Activated CD4-positive, alpha-beta T cell treated with anti-CD3 and anti-CD28 coated beads, Interleukin-2, amount 50 U/mL, for 48 hours (primary cell): ENCODE results near the gene C1QTNF12.

Source experiments
- DNase-seq, 2 experiments: peaks; one replicate each; pipeline ENCODE4 v3.0.0-alpha.2; 2020

Gene C1QTNF12

DNA sequence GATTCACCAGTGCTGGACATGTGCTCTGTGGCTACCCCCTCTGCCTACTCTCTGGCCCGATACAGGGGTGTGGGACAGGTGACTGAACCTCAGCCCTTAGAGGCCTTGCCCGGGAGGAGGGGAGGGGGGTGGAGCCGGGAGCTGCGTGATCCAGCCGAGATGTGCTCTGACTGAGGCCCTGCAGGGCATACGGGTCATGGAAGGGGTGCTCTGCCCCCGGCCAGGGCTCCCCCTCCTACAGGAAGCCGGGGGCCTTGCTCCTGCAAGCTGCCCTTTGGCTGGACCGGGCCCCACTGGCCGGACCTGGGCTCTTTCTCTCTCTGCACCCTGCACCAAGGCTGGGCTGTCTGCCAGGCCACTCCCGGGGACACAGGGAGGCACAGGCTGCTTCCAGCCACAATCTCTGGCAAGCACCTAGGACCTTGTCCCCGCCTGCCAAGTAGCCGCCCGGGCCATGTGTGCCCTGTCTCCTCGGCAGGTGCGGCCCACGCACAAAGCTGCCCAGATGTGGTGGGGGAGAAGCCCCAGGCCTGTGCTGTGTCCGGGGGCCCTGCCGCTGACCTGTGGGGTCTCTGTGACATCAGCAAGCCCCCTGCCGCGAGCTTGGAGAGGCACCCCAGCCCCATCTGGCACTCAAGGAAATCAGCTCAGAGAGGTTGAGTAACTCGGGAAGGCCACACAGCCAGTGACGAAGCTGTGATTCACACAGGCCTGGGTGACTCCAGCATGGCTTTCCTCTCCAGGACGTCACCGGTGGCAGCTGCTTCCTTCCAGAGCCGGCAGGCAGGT, 35.2 kb upstream of the C1QTNF12 start:
- peak; percentile 21 to 32 for DNase-seq

DNA sequence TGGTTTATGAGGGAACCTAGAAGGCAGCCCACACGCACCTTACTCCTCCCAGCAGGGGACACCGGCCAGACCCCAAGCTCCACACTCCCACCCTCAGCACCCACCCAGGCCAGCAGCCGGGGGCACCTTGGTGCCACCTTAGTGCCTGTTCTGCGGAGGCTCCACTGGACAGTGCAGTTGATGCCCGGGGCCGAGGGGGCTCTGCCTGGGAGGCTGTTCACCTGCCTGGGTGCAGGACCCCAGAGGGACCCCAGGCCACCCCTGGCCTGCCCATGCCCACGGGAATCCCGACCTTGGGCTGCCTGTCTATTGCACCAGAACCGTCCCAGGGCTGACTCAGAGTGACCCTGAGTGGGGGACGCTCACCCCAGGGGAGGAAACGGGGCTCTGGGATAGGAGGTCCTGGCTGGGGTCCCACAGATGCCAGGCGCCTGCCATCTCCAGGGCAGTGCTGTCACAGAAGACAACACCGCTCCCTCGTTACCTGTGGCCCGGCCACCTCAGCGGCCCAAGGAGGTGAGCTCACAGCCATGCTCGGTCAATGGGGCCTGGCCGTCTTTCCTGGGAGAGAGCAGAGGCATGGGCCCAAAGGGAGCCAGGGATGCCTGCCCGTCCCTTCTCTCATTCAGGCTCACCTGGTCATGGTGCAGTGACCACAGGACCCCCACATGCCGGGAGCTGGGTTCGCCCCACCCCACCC, 34.4 kb upstream of the C1QTNF12 start:
- no peak for DNase-seq

DNA sequence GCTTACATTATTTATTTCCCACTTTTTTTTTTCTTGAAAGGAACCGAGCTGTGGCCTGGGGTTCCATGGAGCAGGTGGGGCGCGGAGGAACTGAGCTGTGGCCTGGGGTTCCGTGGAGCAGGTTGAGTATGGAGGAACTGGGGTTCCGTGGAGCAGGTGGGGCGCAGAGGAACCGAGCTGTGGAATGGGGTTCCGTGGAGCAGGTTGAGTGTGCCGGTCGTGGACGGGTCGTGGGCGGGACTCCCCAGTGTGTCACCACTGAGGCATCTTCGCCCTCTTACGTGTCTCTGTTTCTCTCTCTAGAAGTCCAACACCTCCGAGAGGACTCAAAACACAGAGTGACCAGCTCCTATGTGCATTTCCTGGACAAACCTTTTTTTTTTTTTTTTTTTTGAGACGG, 32.5 kb upstream of the C1QTNF12 start:
- no peak for DNase-seq

DNA sequence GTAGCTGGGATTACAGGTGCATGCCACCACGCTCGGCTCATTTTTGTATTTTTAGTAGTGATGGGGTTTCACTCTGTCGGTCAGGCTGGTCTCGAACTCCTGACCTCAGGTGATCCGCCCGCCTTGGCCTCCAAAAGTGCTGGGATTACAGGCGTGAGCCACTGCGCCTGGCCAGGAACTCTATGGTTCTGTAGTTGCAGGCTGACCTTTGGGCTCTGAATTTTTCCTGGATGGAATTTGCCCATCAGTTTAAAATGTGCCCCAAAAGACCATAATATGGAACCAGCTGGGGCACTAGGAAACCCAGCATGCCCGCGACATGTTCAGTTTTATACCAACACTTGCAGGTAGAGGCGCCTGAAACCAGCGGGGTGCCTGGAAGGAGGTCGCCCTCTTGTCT, 32.1 kb upstream of the C1QTNF12 start:
- DNase-seq = no peak

DNA sequence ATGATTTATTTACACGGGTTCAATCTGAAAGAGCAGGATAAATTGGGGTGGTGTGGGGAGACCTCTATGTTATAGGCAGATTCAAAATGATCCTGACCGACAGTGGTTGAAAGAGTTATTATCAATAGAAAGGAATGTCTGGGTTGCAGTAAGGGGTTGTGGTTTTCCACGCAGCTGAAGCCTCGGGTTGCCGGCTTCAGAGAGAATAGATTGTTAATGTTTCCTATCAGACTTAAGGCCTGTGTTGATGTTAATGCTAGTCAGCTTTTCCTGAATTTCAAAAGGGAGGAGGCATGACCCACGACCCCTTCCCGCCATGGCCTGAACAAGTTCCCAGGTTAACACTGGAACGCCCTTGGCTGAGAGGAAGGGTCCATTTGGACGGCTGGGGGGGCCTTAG, 29.3 kb upstream of the C1QTNF12 start:
- no peak for DNase-seq

DNA sequence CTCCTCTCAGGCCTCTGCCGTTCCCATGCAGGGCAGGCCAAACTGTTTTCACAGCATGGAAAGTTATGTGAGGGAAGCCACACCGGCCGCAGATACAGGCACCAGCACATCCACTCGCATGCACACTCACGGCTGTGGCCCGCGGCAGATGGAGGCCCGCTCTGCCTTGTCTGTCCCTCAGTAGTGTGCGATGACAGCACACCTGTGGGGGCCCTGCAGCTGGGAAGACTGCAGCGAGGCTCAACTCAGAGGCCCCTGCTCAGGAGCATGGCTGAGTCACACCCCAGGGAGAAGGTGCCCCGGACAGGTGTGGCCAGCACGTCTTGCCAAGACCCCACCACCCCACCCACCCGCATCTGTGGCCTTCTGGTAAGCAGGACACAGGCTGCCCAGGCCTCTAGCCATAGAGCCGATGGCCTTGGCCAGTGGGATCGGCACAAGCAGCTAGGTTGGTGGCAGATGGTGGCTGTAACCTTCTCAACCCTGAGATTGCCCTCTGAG, 28.5 kb upstream of the C1QTNF12 start:
- no peak for DNase-seq

DNA sequence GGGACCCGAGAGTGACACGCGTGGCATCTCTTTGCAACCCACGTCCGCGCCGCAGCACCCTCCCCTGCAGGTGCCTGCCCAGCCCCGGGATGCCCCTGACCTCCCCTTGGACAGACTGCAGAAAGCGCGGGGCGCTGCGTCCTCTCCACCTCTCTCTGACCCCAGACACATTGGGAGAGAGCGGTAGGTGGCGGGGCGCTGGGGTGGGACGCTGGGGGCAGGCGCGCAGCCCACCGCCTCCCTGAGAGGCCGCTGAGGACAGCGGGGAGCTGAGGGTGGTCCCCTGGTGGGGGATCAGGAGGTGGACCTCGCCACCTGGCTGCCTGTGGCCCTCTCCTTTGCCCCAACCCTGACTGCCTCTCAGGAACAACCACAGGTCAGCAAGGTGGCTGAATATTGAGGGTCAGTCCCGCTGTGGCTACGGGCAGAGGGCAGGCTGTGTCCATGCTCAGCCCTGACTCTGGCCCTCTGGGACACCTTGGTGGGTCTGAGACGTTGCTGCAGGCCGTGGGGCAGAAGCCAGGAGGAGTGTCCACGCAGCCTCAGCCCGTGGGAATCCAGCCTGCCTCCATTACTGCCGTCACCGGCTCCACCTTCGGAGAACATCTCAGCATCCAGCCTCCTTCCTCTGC, 27.9 kb upstream of the C1QTNF12 start:
- no peak for DNase-seq

DNA sequence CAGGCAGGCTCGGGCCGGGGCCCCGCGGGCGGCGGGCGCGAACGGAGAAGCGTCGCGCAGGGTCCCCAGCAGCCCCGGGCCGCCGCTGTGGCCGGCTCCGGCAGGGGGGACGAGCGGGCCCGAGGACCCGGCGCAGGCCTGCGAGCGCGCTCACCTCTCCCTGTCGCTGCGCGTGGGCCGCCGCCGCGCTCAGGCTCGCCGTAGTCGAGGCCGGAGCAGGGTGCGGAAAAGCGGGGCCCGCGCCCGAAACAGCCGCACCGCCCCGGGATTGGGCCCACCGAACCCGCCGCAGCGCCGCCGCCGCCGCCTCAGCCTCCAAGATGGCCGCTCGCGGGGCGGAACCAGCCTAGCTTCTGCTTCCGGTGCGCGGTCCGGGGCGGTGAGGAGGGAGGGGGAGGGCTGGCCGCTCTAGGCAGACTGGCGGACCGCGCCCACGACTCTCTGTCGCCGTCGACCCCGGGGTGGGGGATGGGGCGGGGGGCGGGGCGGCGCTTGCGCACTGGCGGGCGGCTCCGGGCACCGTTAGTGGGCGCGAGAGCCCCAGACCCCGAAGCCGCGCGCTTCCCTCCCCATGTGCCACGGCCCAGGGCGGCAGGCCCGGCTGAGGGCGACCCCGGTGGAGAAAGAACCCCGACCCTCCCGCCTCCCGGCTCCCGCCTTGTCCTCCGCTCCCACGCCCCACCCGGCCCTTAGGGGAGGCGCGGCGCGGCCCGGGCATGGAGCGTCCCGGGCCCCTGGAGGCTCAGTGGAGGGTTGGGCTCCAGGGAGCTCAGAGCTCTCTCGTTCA, 27.2 kb upstream of the C1QTNF12 start, which contains the start of gene UBE2J2:
UBE2J2 (minus strand) TSS at position 343 of the 787 bp plus-strand sequence. CDS start 5,862 bp downstream, outside the sequence.
- DNase-seq = peak; percentile 95

DNA sequence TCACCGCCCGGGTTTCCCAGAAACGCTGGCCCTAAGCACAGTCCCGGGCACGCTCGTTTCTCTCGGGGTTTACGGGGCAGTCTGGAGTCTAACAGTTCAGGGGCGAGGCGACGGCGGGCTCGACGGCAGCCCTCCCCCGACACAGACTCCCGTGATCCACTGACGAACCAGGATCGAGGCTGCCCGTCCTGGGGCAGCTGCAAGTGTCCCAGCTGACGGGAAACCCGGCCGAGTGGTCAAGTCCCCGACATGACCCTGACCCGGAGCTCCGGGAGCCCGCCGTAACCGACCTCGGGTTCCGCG, 26.6 kb upstream of the C1QTNF12 start:
- DNase-seq = no peak

DNA sequence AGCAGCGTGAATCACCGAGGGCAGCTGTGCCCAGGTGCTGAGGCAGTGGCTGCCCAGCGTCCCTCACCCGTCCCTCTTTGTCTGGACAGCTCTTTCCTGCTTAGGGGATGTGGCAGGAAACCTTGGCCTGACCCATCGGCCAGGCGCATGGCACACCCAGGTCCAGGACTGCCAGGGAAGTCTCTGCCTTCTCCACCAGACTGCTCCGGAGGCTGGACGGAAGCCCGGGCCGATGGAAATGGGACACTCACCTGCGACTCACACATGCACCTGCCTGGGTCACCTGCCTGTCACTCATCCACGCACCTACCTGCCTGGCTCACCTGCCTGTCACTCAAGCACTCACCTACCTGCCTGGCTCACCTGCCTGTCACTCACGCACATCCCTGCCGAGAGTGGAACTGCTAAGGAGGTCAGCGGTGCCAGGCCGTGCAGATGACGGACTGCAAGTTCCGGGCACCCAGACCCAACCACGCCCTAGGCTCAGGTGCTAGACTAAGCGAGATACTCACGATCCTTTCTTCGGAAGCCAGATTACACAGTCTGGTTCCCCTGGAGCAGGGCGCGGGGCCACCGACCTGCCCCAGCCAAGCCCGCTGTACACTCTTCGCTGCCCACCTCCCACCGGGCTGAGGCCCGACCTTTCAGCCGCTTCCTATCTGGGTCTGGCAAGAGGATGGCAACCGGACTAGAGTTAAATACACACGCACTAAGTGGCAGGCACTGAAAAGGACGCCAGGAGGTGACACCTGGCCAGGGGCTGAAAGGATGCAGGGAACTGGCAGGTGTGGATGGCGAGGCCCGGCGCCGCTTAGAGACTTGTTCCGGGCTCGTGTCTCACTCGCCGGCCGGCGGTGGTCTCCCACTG, 26.1 kb upstream of the C1QTNF12 start:
- no peak for DNase-seq

DNA sequence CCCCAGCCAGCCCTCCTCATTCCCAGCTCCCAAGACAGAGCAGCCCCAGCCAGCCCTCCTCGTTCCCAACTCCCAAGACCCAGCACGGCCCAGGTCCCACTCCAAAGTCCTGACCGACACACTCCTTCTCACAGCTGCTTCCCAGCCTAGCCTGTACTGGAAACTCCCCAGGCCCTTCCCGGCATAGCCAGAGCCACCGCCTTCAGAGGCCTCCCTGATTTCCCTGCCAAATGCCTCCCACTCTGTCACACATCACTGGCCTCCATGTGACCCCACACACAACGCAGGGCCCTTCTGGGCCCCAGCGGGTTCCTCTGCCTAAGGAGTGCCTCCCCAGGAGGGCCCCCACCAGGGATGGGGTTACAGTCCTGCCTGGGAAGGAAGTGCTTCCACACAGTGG, 24.3 kb upstream of the C1QTNF12 start:
- no peak for DNase-seq

DNA sequence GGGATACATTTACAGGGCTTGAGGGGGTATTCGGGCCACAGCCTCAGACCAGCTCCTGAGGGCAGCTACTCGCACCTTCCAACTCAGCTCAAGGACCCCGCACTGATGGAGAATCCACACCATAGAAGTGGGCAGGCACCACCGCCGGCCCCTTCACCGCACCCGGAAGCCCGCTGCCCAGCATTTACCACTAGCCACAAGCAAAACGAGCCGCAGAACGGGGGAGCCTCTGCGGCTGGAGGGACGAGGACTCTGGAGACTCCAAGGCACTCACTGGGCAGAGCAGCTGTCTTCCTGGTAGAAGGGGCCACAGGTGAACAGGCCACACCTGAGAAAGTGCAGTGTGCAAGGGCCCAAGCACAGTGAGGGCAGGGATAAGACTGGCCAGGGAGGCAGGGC, 21.8 kb upstream of the C1QTNF12 start:
- no peak for DNase-seq

DNA sequence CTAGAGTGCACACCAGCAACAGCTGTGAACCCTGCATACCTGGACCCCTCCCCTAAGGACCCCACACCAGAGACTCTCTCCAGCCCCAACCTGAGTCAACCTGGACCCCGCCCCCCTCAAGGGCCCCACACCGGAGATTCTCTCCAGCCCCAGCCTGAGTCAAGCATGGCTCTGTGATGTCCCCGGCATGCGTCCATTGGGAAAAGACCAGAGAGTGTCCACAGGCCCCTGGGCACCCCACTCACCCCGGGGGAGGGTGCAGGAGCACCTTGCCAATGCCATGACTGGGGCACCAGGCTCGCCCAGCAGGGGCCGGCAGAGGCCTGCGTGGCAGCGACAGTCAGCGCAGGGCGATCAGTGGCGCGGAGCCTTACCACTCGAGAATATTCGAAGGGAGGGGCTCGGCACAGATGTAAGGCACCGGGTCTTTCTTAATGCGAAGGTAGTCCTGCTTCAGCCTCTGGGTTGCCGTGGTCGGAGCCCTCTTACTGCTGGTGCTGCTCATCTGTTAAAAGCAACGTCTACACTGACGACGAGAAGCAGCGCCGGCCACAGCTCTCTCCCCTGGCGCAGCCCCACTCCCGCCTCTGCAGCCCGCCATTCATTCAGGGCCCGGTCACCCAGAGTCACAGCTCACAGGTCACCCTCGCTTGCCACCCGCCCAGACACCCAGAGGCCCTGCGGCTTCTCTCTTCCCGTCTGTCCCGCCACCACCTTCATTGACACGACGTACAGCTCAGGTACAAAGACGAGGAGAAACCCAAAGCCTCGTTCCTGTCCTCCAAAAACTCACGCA, 21.2 kb upstream of the C1QTNF12 start:
- no peak for DNase-seq

DNA sequence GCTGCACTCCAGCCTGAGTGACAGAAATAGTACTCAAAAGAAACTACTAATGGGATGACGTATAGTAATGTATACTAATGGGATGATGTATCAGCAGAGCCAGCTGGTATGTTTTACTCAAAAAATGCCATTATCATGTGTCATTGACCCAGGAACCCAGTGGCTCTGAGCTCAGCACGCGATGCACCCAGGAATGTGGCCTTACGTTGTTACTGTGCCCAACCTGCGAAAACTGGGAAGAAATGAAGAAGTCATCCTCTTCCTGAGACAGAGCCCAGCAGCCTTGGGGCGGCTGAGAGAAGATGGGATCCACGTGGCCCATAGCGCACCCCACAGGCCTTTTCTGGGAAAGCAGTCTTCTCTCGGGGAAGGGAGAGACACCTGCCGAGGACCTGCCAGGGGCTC, 18.3 kb upstream of the C1QTNF12 start:
- peak in 1 of 2 experiments; percentile 35 for DNase-seq

DNA sequence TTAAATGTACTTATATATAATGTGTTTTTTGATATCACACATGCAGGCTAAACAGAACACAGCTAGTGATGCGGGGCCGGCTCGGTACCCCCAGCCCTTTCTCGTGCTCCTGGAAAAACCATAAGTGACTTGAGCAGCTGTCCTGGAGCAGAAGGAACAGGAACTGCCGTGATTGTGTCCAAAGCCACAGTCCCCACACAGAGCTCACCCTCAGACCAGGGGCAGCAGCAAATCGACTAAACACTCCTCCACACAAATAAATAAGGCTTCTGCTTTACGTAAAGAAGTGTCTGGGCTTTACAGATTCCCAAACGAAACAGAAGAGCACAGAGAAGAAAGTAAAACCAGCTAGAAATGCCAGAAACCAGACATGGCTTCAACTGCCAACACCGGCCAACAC, 17.5 kb upstream of the C1QTNF12 start:
- DNase-seq = no peak

DNA sequence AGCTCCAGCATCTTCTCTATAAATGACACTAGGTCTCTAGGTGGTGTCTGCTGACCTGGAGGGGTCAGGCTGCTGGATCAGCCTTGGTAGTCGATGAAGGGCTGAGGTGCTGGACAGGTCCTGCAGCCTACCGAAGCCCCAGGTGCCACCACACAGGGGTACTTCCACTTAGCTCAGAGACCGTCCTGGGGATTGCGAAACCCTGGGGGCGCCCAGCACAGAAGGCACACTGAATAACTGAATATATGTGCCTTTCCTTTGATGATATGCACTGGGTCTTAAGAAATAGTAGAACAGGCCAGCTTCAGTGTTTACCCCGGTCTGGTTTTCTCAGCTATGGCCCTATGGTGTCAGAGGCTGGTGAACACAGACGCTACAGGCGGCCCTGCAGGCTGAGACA, 16.2 kb upstream of the C1QTNF12 start:
- no peak for DNase-seq

DNA sequence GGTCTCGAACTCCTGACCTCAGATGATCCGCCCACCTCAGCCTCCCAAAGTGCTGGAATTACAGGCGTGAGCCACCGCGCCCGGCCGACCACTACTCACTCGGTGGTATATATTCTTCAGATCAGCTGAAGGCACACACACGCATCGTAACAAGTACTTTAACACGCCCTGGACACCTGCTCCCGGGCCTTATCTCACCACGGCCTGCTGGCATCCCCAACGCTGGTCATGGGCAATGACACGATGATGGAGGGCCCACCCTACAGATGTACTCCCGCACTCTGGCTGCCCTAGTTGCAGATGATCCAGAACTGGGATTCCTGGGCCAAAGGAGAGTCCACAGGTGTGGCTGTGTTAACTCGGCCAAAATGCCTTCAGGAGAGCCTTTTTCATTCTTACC, 15.5 kb upstream of the C1QTNF12 start:
- no peak for DNase-seq

DNA sequence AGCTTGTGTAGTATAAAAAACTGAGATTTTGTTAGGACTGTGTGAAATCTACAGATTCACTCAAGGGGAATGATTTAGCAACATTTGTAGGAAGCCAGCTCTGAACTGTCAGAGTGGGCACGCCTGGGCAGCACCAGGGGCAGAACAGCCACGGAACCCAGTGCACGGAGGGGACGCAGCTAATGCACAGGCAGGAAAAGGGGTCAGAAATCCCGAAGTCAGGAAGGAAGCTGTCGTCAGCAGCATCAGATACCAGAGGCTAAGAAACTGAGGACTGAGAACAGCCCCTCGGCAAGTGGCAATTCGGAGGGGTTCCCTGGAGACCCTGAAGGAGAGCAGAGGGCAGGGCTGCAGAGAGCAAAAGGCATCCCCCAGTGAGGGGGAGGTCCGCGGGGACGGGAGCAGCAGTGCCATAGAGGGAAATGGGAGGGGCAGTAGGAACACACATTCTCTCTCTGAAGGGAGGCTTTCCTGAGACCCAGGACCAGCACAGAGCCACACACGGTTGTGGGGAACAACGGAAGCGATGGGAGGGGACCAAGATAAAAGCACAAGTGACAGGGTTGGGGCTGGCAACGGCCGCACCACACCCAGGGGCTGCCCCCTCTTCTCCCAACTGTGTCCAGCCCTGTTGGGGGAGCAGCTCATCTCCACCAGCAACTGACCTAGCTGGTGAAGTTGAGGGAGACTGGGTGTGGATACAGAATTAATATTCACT, 14.5 kb upstream of the C1QTNF12 start:
- DNase-seq = no peak

DNA sequence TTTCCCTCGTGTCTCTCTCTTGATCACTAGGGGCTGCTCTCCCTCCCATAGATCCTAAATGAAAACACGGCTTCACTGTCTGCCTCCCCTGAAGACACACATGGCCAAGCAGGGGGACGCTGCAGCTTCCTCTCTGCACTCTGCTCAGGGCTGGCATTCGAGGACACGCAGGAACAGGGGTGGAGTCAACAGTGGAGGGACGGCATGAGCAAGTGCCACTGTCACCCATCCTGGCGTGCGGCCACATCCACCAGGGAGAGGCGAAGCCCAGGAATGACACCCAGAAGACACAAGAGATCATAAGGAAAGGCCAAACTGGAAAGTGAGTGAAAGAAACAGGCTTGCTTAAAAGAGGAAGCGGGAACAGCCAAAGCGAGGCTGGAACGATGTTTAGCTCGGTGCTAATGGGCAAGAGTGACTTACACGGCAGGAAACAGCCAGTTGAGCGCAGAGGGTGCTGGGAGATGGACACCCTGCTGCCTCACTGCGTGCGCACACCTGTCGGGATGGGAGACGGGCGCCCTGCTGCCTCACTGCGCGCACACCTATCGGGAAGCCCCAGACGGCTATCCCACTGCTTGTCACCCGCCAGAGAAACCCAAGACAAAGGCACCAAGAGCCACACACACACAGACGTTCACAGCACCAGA, 13.6 kb upstream of the C1QTNF12 start:
- no peak for DNase-seq

DNA sequence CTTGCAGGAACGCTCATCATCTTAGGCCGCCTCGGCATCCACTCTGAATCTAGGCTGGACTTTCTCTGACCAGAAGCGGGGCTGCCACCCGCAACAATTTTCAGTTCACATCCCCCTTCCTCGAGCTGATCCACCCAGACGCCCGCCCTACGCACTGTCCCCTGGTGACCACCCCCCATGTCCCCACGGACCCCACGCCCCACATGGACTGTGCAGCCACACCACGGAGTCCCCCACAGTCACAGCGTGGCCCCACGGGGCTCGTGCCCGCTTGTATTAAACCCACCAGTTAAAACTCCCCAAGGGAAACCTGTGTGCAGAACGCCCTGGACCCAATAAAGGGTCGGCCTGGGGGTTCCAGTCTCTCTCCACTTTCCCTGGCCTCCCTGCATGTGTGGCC, 13.0 kb upstream of the C1QTNF12 start:
- no peak for DNase-seq
